ENCODE results near the gene CAPN14. TPM values are rescaled to one million over a fixed set of nuclear protein-coding genes. Genes with fewer than 3 reads are reported as not detected.

CAPN14 gene
- total and polyA plus RNA-seq, 3 donors from 2014 or later = 0.36 to 1.1 (median 0.47) TPM

DNA sequence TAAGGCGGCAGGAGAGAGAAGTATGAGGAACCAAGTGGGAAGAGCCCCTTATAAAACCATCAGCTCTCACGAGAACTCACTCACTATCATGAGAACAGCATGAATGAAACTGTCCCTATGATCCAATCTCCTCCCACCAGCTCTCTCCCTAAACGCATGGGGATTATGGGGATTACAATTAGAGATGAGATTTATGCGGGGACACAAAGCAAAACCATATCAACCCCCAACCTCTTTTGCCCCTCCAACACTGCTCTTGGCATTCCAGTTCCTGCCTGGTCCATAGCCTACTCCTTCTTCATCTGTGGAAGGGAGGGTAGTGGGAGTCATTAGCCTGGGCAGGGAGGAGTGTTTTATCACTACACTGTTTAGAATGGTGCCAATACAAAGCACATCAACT lies 15.3 kb upstream of the CAPN14 start:
- H3K4me1 ChIP-seq = peaks cover 3% of the 10 kb centered on the region
- intact Hi-C loops (cut with DNase I; ENCODE audit: low total_unique reads) = no loop called here

DNA sequence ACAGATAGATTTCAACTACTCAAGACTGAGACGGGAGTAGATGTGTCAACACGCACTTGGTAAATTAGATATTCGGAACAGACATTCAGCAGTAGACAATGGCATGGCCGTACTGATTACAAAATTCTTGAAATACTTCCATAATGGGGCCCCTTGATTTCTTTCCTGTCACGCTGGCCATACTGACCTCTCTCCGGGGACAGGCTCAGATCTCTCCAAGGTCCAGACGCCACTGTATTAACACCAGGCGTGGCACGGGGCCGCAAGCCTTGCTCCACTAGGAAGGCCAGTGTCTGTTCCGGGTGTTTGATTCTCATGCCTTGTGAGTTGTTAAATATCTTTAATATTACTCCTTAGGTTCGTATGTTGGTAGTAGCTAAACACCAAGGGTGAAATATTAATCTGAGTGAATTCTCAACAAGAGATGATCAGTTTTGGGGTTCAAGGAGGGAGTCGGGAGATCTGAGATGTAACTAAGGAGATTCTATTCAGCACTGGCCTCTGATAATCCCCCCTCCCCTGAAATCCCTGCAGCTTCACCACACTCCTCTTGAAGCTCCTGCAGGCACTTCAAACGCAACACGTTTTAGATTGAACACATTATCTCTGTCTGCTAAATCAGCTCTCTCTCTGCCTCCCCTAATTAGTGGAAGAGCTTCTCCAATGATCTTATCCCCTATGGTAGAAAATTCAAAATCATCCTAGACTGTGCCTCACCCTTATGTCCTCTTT lies 14.4 kb upstream of the CAPN14 start:
- no peak for DNase-seq
- H3K9me3 ChIP-seq = no peaks in the 10 kb centered on the region
- no peak overlapping the region for H3K27ac ChIP-seq
- TF ChIP-seq POLR2A (IDR thresholded peaks at IDR 0.05) = no peak
- TF ChIP-seq, protein P1, sequence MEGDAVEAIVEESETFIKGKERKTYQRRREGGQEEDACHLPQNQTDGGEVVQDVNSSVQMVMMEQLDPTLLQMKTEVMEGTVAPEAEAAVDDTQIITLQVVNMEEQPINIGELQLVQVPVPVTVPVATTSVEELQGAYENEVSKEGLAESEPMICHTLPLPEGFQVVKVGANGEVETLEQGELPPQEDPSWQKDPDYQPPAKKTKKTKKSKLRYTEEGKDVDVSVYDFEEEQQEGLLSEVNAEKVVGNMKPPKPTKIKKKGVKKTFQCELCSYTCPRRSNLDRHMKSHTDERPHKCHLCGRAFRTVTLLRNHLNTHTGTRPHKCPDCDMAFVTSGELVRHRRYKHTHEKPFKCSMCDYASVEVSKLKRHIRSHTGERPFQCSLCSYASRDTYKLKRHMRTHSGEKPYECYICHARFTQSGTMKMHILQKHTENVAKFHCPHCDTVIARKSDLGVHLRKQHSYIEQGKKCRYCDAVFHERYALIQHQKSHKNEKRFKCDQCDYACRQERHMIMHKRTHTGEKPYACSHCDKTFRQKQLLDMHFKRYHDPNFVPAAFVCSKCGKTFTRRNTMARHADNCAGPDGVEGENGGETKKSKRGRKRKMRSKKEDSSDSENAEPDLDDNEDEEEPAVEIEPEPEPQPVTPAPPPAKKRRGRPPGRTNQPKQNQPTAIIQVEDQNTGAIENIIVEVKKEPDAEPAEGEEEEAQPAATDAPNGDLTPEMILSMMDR (IDR thresholded peaks at IDR 0.05) = no peak
- no peak overlapping the region for H3K4me3 ChIP-seq
- 80 to 82% methylated on average over 15 of the region's 15 CpGs for WGBS, 2 donors
- intact Hi-C loops (cut with DNase I; ENCODE audit: low total_unique reads) = no loop called here
- H3K36me3 ChIP-seq (ENCODE audit: low read depth, missing control alignments) = no peaks in the 10 kb centered on the region
- no peaks in the 10 kb centered on the region for H3K27me3 ChIP-seq
- H3K4me1 ChIP-seq = peaks cover 3% of the 10 kb centered on the region

More for the DNA sequence above, 15.3 kb upstream of the CAPN14 start:
- H3K4me3 ChIP-seq = no peak overlapping the region
- no peaks in the 10 kb centered on the region for H3K27me3 ChIP-seq
- 79 to 81% methylated on average over 4 of the region's 4 CpGs for WGBS, 2 donors
- no peaks in the 10 kb centered on the region for H3K9me3 ChIP-seq
- TF ChIP-seq, protein P1 (IDR thresholded peaks at IDR 0.05) = no peak
- TF ChIP-seq POLR2A (IDR thresholded peaks at IDR 0.05) = no peak
- no peak overlapping the region for H3K27ac ChIP-seq
- no peak for DNase-seq
- no peaks in the 10 kb centered on the region for H3K36me3 ChIP-seq (ENCODE audit: low read depth, missing control alignments)

DNA sequence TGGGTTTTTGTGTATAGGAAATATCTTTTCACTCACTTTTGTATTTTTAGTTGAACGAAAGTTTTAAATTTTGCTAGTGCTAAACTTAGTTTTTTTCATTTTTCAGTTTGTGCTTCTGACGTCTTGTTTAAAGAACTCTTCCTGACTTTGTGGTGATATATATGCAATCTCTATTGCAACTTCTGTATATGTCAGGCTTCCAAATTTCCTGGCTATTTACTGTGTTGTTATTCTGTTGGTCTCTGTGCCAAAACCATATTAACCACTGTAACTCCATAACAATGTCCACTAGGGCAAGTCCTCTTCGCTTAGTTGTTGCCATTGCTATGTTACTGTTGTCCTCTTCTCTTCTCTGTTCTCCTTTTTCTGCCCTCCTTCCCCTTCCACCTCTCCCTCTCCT lies 13.4 kb upstream of the CAPN14 start:
- 66 to 82% methylated on average over 3 of the region's 3 CpGs for WGBS, 2 donors
- intact Hi-C loops (cut with DNase I; ENCODE audit: low total_unique reads) = no loop called here
- TF ChIP-seq POLR2A (IDR thresholded peaks at IDR 0.05) = no peak
- TF ChIP-seq, protein P1 (IDR thresholded peaks at IDR 0.05) = no peak

DNA sequence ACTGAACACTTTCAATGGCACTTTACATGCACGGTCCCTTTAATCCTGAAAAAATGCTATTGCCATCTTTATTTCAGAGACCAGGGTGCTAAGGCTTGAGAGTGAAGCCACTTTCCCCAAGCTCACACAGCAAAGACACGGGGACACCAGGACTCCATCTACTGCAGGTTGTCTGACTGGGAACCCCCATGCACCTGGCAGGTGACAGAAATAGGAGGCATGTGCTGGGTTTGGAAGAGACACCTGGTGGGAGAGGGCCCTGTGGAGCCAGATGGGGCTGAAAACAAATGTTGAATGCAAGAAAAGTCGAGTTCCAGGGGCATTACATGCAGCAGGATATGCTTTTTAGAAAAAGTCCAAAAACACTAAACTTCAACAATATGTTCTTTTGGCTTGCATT lies 11.4 kb upstream of the CAPN14 start:
- no peak for DNase-seq
- intact Hi-C loops (cut with DNase I; ENCODE audit: low total_unique reads) = no loop called here
- WGBS, 2 donors = 76 to 87% methylated on average over 3 of the region's 3 CpGs
- Histone ChIP-seq H3K4me3 (no peak overlapping the region), H3K27ac (no peak overlapping the region), H3K4me1 (no peaks in the 10 kb centered on the region), H3K27me3 (no peaks in the 10 kb centered on the region), H3K9me3 (no peaks in the 10 kb centered on the region), H3K36me3 (ENCODE audit: low read depth, missing control alignments) (no peaks in the 10 kb centered on the region)
- TF ChIP-seq, protein P1 (IDR thresholded peaks at IDR 0.05) = no peak
- TF ChIP-seq POLR2A (IDR thresholded peaks at IDR 0.05) = no peak

More for the DNA sequence above, 13.4 kb upstream of the CAPN14 start:
- DNase-seq = no peak
- Histone ChIP-seq H3K9me3 (no peaks in the 10 kb centered on the region), H3K36me3 (ENCODE audit: low read depth, missing control alignments) (no peaks in the 10 kb centered on the region), H3K4me3 (no peak overlapping the region), H3K27me3 (no peaks in the 10 kb centered on the region), H3K4me1 (peaks cover 3% of the 10 kb centered on the region), H3K27ac (no peak overlapping the region)

DNA sequence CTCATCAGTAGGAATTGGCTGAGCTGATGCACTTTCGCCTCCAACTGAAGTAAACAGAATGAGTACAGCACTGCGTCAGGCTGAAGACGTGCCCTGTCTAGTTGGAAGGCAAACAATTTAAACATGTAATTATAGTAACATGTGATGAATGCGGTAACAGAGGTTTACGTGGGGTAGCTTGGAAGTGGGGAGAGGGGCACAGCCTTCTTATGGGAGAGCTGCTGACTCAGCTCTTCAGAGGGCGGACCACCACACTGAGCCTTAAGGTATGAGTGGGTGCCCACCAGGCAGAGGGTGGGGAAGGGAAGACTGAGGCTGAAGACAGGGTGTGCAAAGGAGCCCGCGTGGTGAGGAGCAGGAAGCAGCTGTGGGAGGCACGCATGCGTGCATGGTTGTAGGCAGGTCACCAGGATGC lies 10.4 kb upstream of the CAPN14 start:
- no peaks in the 10 kb centered on the region for H3K4me1 ChIP-seq
- H3K27ac ChIP-seq = no peak overlapping the region
- 83 to 84% methylated on average over 10 of the region's 10 CpGs for WGBS, 2 donors
- H3K36me3 ChIP-seq (ENCODE audit: low read depth, missing control alignments) = no peaks in the 10 kb centered on the region
- no peaks in the 10 kb centered on the region for H3K27me3 ChIP-seq
- TF ChIP-seq POLR2A (IDR thresholded peaks at IDR 0.05) = no peak
- TF ChIP-seq, protein P1 (IDR thresholded peaks at IDR 0.05) = no peak
- no peaks in the 10 kb centered on the region for H3K9me3 ChIP-seq
- no peak for DNase-seq
- no peak overlapping the region for H3K4me3 ChIP-seq
- intact Hi-C loops (cut with DNase I; ENCODE audit: low total_unique reads) = no loop called here

Measured in testis (tissue), 3 donors.